TTC549 (cell line): Measurements from ENCODE around the gene EIF5.

Experiments
- FAIRE-seq: peaks from 2 replicates; lab custom pipeline; 2012; peaks lifted over from hg19 to GRCh38; lab: Jason Lieb, UNC

The EIF5 gene

GRCh38 chr14:103310576-103311095 lies 23.4 kb upstream of the EIF5 start:
- no peak for FAIRE-seq

- FAIRE-seq: no peak
These were observed 22.7 kb upstream of the EIF5 start for GRCh38 chr14:103311171-103311997.

- FAIRE-seq: no peak
These were observed 21.9 kb upstream of the EIF5 start for GRCh38 chr14:103312006-103312635.

- no peak for FAIRE-seq
These were observed 20.3 kb upstream of the EIF5 start for GRCh38 chr14:103313704-103314103.

- FAIRE-seq: no peak
These were observed 19.4 kb upstream of the EIF5 start for GRCh38 chr14:103314496-103315277.

GRCh38 chr14:103315351-103315911 lies 18.6 kb upstream of the EIF5 start:
- no peak for FAIRE-seq

GRCh38 chr14:103315941-103316340 lies 18.1 kb upstream of the EIF5 start:
- FAIRE-seq: no peak

- FAIRE-seq: no peak
These were observed 17.3 kb upstream of the EIF5 start for GRCh38 chr14:103316721-103317121.

- FAIRE-seq: no peak
These were observed 16.8 kb upstream of the EIF5 start for GRCh38 chr14:103317251-103317650.

GRCh38 chr14:103317976-103318580 lies 16.0 kb upstream of the EIF5 start:
- FAIRE-seq: no peak

GRCh38 chr14:103318750-103319419 lies 15.2 kb upstream of the EIF5 start:
- FAIRE-seq: no peak

- no peak for FAIRE-seq
These were observed 14.6 kb upstream of the EIF5 start for GRCh38 chr14:103319422-103319821.

GRCh38 chr14:103326078-103326477 lies 8.0 kb upstream of the EIF5 start:
- FAIRE-seq: no peak

- no peak for FAIRE-seq
These were observed 5.1 kb upstream of the EIF5 start for GRCh38 chr14:103328941-103329340.

GRCh38 chr14:103329401-103330347 lies 4.4 kb upstream of the EIF5 start:
- no peak for FAIRE-seq

- FAIRE-seq: no peak
These were observed 3.5 kb upstream of the EIF5 start for GRCh38 chr14:103330536-103330935.

GRCh38 chr14:103332143-103332919 lies 1.7 kb upstream of the EIF5 start:
- FAIRE-seq: no peak

- FAIRE-seq: no peak
These were observed 896 bp downstream of the EIF5 start for GRCh38 chr14:103334644-103335622.
